OCI-LY7 (cell line): ENCODE results near the gene CADM2.

Experiments
- CTCF ChIP-seq: fragments of 200-600 bp; sonication (generic); conservative IDR thresholded peaks from 2 replicates; pipeline ENCODE4 v1.5.1; 2014; ENCODE audit warnings: mild to moderate bottlenecking, antibody characterized with exemption, low read length, moderate library complexity, mixed read lengths
- EZH2phosphoT487 ChIP-seq: fragments of 200-600 bp; sonication (generic); IDR thresholded peaks from 2 replicates; pipeline ENCODE4 v1.6.1; 2018; ENCODE audit warnings: low read depth, borderline replicate concordance, mild to moderate bottlenecking, mixed run types, antibody characterized with exemption, low read length, moderate library complexity, mixed read lengths

GRCh38 chr3:85313380-85313779 is 354.6 kb downstream of the CADM2 start:
- TF ChIP-seq CTCF: no peak
- no peak for TF ChIP-seq EZH2phosphoT487
